Activated CD4-positive, alpha-beta T cell treated with anti-CD3 and anti-CD28 coated beads, Interleukin-10, Interleukin-2, amounts not matched to agents 100 ng/mL and 50 ng/mL, durations not matched to agents 16 hours and 8 hours (primary cell): ENCODE measurements around the gene ENO1.
"Not testable (repeated sequence)": the region's sequence is repeated elsewhere in the genome, so short reads cannot be mapped to it uniquely, and the experiment has no call there.

Source experiments
- DNase-seq: peaks from one replicate; pipeline ENCODE4 v3.0.0-alpha.2; 2020

The ENO1 gene

DNA sequence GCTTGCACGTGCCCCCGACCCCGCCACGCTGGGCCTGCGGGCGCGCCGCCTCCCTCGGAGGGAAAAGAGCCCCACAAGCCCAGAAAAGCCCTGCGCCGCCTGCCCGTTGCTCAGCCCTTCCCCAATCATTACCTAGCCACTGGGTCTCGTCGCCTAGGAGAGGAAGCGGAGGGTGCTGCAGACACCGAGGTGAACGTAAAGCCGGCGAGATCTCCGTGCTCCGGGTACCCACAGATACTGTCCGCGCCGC lies at the start of gene ENO1:
ENO1 (minus strand) TSS at position 239 of the 250 bp plus-strand sequence. CDS start 3,778 bp downstream, outside the sequence.
- DNase-seq, result no peak

DNA sequence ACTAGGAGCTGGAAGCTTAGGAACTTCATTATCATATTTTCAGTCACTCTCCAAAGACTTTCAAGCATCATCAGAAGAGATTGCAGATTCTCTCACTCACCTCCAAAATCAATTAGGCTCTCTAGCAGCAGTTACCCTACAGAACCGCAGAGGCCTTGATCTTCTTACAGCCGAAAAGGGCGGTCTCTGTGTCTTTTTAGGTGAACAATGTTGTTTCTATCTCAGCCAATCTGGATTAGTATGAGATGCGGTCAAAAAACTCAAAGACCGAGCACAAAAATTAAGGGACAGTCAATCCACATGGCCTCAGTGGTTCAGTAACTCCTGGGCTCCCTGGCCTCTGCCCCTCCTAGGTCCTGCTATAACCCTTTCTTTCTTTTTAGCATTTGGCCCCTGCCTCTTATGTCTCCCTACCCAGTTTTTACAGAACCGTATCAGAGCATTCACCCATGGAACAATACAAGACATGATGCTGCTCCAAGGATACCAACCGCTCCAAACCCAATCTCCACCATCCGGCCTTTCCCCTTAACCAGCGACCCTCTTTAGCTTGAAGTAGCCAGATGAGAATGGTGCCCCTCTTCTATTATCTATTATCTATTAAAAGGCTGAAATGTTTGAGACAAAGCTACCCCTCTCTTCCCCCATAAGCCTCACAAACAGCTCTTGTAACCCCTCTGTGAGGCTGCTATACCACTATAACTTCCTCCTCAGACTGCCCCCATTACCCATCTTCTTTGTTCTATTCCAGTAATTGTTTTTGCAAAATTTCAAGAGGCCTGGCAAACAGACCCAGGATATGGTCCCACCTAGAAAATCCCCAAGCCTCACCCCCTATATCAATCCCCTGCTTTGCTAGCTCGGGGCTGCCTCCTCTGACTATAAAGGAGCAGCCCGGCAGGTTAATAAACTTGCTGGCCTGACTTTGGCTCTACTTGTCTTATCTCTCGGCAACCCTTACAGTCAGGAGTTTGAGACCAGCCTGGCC lies 48.5 kb upstream of the ENO1 start:
- no peak for DNase-seq

DNA sequence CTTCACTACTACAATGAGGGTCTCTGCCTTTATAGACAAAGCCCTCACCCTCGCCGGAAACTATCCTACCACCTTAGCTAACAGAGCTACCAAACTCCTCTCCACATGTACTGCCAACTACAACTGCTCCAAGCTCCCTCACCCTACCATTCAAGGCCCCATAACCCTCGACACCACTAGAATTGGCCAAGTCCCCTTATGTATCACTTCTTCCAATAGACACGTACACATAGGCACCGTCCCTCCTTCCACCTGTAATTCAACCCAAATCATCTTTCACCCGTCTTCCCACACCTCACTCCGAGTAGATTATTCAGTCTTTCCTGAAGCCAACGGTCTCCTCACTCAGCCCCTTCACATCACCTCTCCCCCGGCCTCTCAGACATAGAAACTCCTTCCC lies 47.5 kb upstream of the ENO1 start:
- no peak for DNase-seq

DNA sequence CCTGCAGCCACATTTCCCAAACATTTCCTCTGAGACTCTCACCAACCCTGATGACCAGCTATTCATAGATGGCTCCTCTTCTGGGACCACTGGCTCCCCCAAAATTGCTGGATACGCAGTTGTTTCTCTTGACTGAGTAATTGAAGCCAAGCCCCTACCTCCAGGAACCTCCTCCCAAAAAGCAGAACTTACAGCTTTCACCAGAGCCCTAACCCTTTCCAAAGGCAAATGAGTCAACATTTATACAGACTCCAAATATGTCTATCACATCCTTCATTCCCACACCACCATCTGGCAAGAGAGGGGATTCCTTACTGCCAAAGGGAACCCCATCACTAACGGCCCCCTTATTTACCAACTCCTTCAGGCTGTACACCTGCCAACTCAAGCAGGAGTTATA lies 46.9 kb upstream of the ENO1 start:
- no peak for DNase-seq

GRCh38 chr1:8922962-8923361 lies 44.5 kb upstream of the ENO1 start:
- DNase-seq, result no peak

- DNase-seq, result not testable (repeated sequence)
These were observed 39.0 kb upstream of the ENO1 start for GRCh38 chr1:8917536-8917935.

DNA sequence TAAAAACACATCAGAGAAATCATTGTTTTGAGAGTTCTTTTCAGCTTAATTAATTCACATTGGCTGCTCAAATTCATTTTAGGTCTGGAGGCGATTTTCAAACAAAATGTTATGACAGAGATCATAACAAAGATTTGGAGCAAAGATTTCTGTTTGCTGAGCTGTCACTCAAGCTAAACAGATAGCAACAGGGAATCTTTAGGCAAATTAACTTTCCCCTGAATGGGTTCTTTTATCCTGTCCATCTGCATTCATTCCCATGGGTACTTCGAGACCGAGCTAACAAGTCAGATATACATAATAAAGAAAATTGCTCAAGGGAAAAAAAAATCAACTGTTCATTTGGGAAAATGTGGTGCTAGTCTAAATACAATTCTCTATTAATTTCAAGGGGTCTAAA lies 37.0 kb upstream of the ENO1 start:
- DNase-seq, result no peak

DNA sequence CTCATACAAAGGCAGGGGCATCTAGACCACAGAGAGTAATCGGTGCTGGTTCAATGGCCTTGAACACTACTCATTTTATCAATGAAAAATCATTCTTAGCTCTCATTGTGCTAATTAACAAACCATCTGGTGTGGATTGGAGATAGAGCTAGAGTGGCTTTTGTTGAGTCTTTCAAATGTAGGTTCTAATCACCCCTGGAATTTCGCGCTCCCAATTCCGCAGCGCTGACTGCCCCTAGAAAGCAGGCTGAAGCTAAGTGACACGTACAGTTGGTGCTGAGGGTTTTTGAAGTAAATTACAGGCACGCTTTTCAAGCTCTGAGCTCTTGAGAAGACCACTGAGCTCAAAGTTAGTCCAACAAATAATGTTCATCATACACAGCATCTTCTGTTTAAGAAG lies 36.0 kb upstream of the ENO1 start:
- no peak for DNase-seq

GRCh38 chr1:8913457-8913856 lies 35.0 kb upstream of the ENO1 start:
- no peak for DNase-seq

DNA sequence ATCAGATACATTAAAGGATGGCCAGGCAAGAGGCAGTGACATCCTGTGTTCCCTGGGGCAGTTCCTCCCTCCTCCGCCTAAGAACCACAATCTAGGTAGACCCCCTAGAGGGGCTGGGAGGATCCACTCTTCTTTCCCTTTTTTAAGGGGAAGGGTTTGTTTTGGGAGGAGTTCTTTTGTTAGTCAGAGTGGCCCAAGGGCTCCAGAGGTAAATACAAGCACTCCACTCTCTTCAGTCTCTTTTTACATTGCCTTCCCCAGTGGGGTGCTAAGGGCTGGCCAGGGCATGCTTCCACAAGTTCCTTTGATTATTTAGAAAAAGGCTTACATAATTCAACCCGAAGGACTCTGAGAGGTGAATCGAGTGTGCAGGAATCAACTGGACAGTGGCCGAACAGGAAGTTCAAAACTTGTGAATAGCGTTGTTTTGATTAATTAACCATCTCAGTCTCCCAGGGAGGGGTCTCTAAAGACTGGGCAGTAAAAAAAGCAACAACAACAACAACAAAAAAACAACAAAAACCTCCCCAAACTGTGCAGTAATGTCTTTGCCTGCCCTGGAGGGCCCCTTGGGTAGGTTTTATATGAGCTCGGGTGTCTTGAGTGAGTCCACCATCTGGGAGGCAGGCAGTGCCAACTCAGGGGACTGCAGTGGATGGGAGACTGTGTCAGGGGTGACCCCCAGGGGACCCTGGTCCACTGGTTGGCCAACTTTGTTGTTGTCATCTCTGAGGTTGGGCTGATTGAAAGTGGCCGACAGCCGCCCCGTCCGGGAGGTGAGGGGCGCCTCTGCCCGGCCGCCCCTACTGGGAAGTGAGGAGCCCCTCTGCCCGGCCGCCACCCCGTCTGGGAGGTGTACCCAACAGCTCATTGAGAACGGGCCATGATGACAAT lies 33.2 kb upstream of the ENO1 start:
- DNase-seq, result no peak

DNA sequence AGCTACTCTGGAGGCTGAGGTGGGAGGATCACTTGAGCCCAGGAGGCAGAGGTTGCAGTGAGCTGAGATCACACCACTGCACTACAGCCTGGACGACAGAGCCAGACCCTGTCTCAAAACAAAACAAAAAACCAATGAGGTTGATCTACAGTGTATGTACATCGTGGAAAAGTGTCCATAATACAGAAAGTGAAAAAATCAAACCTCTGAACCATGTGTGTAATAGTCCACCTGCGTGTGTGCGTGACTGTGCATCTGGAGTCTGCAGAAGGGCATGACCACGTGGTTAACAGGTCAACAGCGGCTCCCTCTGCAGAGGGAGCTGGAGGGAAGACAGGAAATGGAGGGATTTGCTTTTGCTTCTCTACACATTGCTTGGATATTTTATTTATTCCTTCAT lies 32.4 kb upstream of the ENO1 start:
- DNase-seq, result no peak

DNA sequence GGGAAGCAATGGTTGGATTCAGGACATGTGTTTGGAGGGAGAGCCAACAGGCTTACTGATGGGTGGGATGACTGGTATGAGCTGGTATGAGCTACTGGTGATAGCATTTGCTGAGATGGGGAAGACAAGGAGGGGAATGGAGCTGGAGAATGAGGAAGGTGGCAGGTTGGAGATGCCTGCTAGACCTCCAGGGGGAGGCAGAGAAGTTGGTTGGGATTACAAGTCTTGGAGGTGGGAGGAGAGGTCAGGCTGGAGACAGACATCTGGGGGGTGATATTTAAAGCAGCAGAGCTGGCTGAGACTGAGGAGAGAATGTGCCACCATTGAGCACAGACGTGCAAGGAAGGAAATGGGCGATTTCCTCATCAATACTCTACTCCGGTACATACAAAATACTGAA lies 31.8 kb upstream of the ENO1 start:
- no peak for DNase-seq

- DNase-seq, result no peak
These were observed 30.1 kb upstream of the ENO1 start for GRCh38 chr1:8908388-8909151.

DNA sequence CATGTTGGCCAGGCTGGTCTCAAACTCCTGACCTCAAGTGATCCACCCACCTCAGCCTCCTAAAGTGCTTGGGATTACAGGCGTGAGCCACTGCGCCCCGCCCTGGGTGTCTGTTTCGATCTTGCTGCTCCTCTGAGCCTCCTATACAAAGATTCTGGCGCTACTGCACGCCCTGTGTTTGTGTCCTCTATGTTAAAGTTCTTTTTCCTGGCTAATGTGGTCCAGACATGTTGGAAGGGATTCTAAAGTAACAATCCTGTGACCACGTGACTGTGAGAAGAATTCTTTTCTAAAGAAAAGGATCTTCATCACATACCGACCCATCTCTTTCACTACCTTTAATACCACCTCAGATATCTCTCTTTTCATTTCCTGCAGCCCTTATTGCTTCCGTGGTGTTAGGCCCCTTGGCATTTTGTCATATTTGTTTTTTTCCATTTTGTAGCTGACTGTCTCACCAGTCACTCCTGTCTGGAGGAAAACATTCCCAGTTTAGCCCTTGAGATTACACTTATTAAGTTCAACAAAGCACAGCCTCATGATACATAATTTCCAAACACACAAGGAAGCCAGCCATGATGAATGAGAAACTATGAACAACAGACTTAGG lies 27.2 kb upstream of the ENO1 start:
- DNase-seq, result no peak

DNA sequence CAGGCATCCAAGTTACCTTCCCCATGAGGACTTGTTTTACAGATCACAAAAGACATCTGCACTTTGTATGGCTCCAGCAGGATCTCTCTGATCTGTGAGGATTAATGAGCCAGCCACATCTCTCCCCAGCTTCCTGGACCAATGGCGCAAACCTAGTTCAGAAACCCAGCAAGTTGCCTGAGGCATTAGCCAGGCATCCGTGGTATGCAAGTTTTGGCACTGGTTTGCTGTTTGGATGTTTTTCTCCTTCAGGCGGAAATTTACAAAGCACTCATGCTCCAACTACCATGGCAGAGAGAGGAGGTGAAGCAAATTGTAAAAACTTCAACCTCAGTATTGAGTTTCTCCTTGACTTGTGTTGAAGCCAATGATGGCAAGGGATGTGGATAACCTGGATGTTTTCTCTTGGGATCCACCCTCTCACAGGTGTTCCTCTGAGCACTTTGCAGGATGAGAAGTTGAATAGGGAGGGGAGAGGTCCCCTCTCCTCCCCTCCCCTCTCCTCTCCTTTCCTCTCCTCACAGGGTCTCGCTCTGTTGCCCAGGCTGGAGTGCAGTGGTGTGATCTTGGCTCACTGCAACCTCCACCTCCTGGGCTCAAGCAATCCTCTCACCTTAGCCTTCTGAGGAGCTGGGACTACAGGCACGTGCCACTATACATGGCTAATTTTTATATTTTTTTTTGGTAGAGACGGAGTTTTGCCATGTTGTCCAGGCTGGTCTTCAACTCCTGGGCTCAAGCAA lies 25.6 kb upstream of the ENO1 start:
- DNase-seq, result no peak

DNA sequence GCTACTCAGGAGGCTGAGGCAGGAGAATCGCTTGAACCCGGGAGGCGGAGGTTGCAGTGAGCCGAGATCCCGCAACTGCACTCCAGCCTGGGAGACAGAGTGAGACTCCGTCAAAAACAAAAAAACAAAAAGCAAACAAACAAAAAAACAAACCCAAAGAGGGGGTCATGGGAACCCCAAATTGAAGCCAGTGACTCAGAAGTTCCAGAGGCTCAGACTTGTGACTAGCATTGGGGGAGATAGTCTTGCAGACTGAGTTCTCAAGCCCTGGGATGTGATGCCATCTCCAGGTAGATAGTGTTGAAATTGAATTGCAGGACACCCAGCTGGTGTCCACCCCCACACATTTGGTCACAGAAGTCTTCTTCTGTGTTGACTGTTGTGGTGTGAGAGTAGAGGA lies 24.9 kb upstream of the ENO1 start:
- no peak for DNase-seq

- DNase-seq, result no peak
These were observed 24.3 kb upstream of the ENO1 start for GRCh38 chr1:8902765-8903164.

GRCh38 chr1:8900684-8901083 lies 22.2 kb upstream of the ENO1 start:
- DNase-seq, result peak; percentile 45

DNA sequence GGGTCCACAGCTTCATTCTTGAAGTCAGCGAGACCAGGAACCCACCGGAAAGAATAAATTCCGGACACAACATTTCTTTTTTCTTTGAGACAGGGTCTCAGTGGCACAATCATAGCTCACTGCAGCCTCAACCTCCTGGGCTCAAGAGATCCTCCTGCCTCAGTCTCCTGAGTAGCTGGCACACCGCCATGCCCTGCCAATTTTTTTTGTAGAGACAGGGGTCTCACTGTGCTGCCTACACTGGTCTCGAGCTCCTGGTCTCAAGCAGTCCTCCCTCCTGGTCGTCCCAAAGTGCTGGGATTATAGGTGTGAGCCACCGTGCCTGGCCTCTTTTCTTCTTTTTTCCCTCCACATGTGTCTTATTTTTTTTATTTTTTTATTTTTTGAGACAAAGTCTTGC lies 20.6 kb upstream of the ENO1 start:
- no peak for DNase-seq

GRCh38 chr1:8898418-8898817 lies 19.9 kb upstream of the ENO1 start:
- not testable (repeated sequence) for DNase-seq

- DNase-seq, result not testable (repeated sequence)
These were observed 19.0 kb upstream of the ENO1 start for GRCh38 chr1:8897505-8897904.

DNA sequence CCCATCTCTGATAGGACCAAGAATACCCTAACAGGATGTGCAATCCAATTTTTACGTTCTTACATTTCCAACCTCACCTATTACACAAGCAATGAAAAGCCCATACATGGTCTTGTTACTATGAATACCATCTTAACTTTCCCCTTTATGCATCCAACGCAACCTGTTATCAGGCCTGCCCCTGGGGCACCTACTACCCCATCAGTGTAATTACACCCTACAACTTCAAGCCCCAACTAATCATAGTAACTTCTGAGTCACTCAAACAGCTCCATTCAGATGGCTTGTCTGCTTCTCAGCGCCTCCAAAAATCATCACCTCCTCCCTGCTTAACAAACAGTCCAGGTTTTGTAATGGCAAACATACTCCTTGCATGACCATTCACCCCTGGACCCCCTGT lies 18.3 kb upstream of the ENO1 start:
- DNase-seq, result not testable (repeated sequence)
